AG04449 (cell line): ENCODE measurements around the gene CCDC91.

Experiments
- CTCF ChIA-PET: fragments of 350-600 bp; formaldehyde crosslinking; extraction: SDS; loops from one replicate; lab custom pipeline; 2021; ENCODE audit warnings: antibody characterized with exemption; lab: Yijun Ruan, JAX
- POLR2A ChIA-PET: fragments of 400-600, 350-600 bp; formaldehyde crosslinking; extraction: SDS; loops from one replicate; lab custom pipeline; 2020; ENCODE audit warnings: antibody characterized with exemption, inconsistent platforms; lab: Yijun Ruan, JAX
- DNase-seq: peaks from one replicate; pipeline ENCODE4 v3.0.0-alpha.2; 2010; ENCODE audit warnings: low read depth, low spot score
- H3K4me3 ChIP-seq: 2 replicates; pipeline ENCODE4 v1.5.1; 2011; ENCODE audit warnings: low read depth, mild to moderate bottlenecking, control low read depth, low read length
- CTCF ChIP-seq: IDR thresholded peaks from one replicate; pipeline ENCODE4 v1.5.1; 2011; ENCODE audit warnings: mild to moderate bottlenecking, moderate library complexity, low read length, control low read depth, inconsistent platforms; ENCODE audit not compliant: insufficient read depth; ENCODE audit errors: missing control alignments

Gene CCDC91

GRCh38 chr12:28268608-28269229, 78.5 kb downstream of the CCDC91 start:
- ChIA-PET CTCF (no interaction called here), POLR2A (no interaction called here)
- DNase-seq = no peak
- no peak for TF ChIP-seq CTCF
- H3K4me3 ChIP-seq = no peak overlapping the region

- no peak for DNase-seq
- no peak for TF ChIP-seq CTCF
- POLR2A ChIA-PET = no interaction called here
These were observed 79.6 kb downstream of the CCDC91 start for GRCh38 chr12:28269851-28270250.

GRCh38 chr12:28278499-28278898, 88.2 kb downstream of the CCDC91 start:
- no peak for TF ChIP-seq CTCF
- ChIA-PET POLR2A (no interaction called here), CTCF (no interaction called here)
- no peak for DNase-seq
- H3K4me3 ChIP-seq = no peak overlapping the region

More at GRCh38 chr12:28269851-28270250, 79.6 kb downstream of the CCDC91 start:
- CTCF ChIA-PET = no interaction called here
- H3K4me3 ChIP-seq = no peak overlapping the region

- no peak for TF ChIP-seq CTCF
- H3K4me3 ChIP-seq = no peak overlapping the region
- no peak for DNase-seq
- ChIA-PET POLR2A (no interaction called here), CTCF (no interaction called here)
These were observed 88.7 kb downstream of the CCDC91 start for GRCh38 chr12:28278960-28279359.

GRCh38 chr12:28286352-28286751, 96.1 kb downstream of the CCDC91 start:
- ChIA-PET POLR2A (no interaction called here), CTCF (no interaction called here)
- no peak for DNase-seq
- no peak overlapping the region for H3K4me3 ChIP-seq
- TF ChIP-seq CTCF = no peak

GRCh38 chr12:28290262-28290661, 100.0 kb downstream of the CCDC91 start:
- no peak for DNase-seq
- ChIA-PET POLR2A (no interaction called here), CTCF (no interaction called here)
- H3K4me3 ChIP-seq = no peak overlapping the region
- no peak for TF ChIP-seq CTCF
